Measurements from ENCODE around the gene MOV10L1. TPM values are rescaled to one million over a fixed set of nuclear protein-coding genes. Genes with fewer than 3 reads are reported as not detected.

MOV10L1 gene
- total and polyA plus RNA-seq, 2 experiments from 2014 or later, result 0.73 to 1.8 TPM

GRCh38 chr22:50084080-50084477, 5.7 kb upstream of the MOV10L1 start:
- no peaks in the 10 kb centered on the region for H4K20me1 ChIP-seq (replicated peaks; ENCODE audit: insufficient read depth)
- H3K27me3 Mint-ChIP-seq (ENCODE audit: insufficient read depth, low read depth, poor library complexity), result peaks cover 18% of the 10 kb centered on the region
- H3F3A ChIP-seq (replicated peaks; ENCODE audit: low read depth), result peaks cover under 1% of the 10 kb centered on the region; the same call in 1 of the 2 replicates
- ATAC-seq (no peak; the same call in 2 of the 3 replicates), DNase-seq (ENCODE audit: low spot score) (no peak)
- TF ChIP-seq EZH2 (IDR thresholded peaks at IDR 0.05; ENCODE audit: low read depth, unreplicated experiment) (no peak), JUNB (IDR thresholded peaks at IDR 0.05; ENCODE audit: unreplicated experiment) (no peak), POLR2AphosphoS5 (IDR thresholded peaks at IDR 0.05; ENCODE audit: low read depth) (no peak), STAT1 (IDR thresholded peaks at IDR 0.05; ENCODE audit: unreplicated experiment) (no peak), ZNF114 (CRISPR knock-in tag; IDR thresholded peaks at IDR 0.05) (no peak), NANOG (IDR thresholded peaks at IDR 0.05; ENCODE audit: borderline replicate concordance) (no peak), CREB1 (CRISPR knock-in tag; IDR thresholded peaks at IDR 0.05; ENCODE audit: low read depth) (no peak), ZNF331 (CRISPR knock-in tag; IDR thresholded peaks at IDR 0.05; ENCODE audit: low read depth) (no peak), CTCF (conservative IDR thresholded peaks at IDR 0.05; ENCODE audit: low read depth in 2 of 2) (no peak), EZH2phosphoT487 (IDR thresholded peaks at IDR 0.05; ENCODE audit: unreplicated experiment) (no peak)
- TF ChIP-seq, protein P1, sequence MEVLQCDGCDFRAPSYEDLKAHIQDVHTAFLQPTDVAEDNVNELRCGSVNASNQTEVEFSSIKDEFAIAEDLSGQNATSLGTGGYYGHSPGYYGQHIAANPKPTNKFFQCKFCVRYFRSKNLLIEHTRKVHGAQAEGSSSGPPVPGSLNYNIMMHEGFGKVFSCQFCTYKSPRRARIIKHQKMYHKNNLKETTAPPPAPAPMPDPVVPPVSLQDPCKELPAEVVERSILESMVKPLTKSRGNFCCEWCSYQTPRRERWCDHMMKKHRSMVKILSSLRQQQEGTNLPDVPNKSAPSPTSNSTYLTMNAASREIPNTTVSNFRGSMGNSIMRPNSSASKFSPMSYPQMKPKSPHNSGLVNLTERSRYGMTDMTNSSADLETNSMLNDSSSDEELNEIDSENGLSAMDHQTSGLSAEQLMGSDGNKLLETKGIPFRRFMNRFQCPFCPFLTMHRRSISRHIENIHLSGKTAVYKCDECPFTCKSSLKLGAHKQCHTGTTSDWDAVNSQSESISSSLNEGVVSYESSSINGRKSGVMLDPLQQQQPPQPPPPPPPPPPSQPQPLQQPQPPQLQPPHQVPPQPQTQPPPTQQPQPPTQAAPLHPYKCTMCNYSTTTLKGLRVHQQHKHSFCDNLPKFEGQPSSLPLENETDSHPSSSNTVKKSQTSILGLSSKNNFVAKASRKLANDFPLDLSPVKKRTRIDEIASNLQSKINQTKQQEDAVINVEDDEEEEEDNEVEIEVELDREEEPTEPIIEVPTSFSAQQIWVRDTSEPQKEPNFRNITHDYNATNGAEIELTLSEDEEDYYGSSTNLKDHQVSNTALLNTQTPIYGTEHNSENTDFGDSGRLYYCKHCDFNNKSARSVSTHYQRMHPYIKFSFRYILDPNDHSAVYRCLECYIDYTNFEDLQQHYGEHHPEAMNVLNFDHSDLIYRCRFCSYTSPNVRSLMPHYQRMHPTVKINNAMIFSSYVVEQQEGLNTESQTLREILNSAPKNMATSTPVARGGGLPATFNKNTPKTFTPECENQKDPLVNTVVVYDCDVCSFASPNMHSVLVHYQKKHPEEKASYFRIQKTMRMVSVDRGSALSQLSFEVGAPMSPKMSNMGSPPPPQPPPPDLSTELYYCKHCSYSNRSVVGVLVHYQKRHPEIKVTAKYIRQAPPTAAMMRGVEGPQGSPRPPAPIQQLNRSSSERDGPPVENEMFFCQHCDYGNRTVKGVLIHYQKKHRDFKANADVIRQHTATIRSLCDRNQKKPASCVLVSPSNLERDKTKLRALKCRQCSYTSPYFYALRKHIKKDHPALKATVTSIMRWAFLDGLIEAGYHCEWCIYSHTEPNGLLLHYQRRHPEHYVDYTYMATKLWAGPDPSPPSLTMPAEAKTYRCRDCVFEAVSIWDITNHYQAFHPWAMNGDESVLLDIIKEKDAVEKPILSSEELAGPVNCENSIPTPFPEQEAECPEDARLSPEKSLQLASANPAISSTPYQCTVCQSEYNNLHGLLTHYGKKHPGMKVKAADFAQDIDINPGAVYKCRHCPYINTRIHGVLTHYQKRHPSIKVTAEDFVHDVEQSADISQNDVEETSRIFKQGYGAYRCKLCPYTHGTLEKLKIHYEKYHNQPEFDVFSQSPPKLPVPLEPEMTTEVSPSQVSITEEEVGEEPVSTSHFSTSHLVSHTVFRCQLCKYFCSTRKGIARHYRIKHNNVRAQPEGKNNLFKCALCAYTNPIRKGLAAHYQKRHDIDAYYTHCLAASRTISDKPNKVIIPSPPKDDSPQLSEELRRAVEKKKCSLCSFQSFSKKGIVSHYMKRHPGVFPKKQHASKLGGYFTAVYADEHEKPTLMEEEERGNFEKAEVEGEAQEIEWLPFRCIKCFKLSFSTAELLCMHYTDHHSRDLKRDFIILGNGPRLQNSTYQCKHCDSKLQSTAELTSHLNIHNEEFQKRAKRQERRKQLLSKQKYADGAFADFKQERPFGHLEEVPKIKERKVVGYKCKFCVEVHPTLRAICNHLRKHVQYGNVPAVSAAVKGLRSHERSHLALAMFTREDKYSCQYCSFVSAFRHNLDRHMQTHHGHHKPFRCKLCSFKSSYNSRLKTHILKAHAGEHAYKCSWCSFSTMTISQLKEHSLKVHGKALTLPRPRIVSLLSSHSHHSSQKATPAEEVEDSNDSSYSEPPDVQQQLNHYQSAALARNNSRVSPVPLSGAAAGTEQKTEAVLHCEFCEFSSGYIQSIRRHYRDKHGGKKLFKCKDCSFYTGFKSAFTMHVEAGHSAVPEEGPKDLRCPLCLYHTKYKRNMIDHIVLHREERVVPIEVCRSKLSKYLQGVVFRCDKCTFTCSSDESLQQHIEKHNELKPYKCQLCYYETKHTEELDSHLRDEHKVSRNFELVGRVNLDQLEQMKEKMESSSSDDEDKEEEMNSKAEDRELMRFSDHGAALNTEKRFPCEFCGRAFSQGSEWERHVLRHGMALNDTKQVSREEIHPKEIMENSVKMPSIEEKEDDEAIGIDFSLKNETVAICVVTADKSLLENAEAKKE (CRISPR knock-in tag; IDR thresholded peaks at IDR 0.05), result no peak
- TF ChIP-seq, protein P2, sequence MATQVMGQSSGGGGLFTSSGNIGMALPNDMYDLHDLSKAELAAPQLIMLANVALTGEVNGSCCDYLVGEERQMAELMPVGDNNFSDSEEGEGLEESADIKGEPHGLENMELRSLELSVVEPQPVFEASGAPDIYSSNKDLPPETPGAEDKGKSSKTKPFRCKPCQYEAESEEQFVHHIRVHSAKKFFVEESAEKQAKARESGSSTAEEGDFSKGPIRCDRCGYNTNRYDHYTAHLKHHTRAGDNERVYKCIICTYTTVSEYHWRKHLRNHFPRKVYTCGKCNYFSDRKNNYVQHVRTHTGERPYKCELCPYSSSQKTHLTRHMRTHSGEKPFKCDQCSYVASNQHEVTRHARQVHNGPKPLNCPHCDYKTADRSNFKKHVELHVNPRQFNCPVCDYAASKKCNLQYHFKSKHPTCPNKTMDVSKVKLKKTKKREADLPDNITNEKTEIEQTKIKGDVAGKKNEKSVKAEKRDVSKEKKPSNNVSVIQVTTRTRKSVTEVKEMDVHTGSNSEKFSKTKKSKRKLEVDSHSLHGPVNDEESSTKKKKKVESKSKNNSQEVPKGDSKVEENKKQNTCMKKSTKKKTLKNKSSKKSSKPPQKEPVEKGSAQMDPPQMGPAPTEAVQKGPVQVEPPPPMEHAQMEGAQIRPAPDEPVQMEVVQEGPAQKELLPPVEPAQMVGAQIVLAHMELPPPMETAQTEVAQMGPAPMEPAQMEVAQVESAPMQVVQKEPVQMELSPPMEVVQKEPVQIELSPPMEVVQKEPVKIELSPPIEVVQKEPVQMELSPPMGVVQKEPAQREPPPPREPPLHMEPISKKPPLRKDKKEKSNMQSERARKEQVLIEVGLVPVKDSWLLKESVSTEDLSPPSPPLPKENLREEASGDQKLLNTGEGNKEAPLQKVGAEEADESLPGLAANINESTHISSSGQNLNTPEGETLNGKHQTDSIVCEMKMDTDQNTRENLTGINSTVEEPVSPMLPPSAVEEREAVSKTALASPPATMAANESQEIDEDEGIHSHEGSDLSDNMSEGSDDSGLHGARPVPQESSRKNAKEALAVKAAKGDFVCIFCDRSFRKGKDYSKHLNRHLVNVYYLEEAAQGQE (IDR thresholded peaks at IDR 0.05; ENCODE audit: unreplicated experiment), result no peak
- TF ChIP-seq, protein P3, sequence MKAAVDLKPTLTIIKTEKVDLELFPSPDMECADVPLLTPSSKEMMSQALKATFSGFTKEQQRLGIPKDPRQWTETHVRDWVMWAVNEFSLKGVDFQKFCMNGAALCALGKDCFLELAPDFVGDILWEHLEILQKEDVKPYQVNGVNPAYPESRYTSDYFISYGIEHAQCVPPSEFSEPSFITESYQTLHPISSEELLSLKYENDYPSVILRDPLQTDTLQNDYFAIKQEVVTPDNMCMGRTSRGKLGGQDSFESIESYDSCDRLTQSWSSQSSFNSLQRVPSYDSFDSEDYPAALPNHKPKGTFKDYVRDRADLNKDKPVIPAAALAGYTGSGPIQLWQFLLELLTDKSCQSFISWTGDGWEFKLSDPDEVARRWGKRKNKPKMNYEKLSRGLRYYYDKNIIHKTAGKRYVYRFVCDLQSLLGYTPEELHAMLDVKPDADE (IDR thresholded peaks at IDR 0.05), result no peak
- no peak overlapping the region for H3K27ac Mint-ChIP-seq
- H3K4me3 Mint-ChIP-seq, result no peak overlapping the region
- peaks cover 3% of the 10 kb centered on the region; the same call in 1 of the 2 replicates for H3K27me3 ChIP-seq (ENCODE audit: insufficient read depth)
- no peaks in the 10 kb centered on the region for H3K9me3 Mint-ChIP-seq
- no peak overlapping the region for H3K4me2 ChIP-seq
- no peaks in the 10 kb centered on the region for H3K36me3 Mint-ChIP-seq (ENCODE audit: low read depth)
- H3K79me2 ChIP-seq (replicated peaks; ENCODE audit: insufficient read depth), result no peaks in the 10 kb centered on the region
- peaks cover 10% of the 10 kb centered on the region for H3K4me1 Mint-ChIP-seq
- no peak overlapping the region for H3K4me3 ChIP-seq
- no peaks in the 10 kb centered on the region for H3K36me3 ChIP-seq (ENCODE audit: insufficient read depth)
- H3K27ac ChIP-seq (ENCODE audit: low read depth), result no peak overlapping the region
- H3K4me1 ChIP-seq (ENCODE audit: insufficient read depth), result no peaks in the 10 kb centered on the region; the same call in 1 of the 2 replicates
- no peaks in the 10 kb centered on the region for H3K9me2 ChIP-seq (ENCODE audit: insufficient read depth)
- no peak overlapping the region for H2AFZ ChIP-seq

Data from GM23338 (cell line).